Measurements from ENCODE around the gene ASB2. TPM values are rescaled to one million over a fixed set of nuclear protein-coding genes. Genes with fewer than 3 reads are reported as not detected.

The ASB2 gene
- total RNA-seq, 2 experiments from 2014 or later = 20.7 to 21.1 TPM

DNA sequence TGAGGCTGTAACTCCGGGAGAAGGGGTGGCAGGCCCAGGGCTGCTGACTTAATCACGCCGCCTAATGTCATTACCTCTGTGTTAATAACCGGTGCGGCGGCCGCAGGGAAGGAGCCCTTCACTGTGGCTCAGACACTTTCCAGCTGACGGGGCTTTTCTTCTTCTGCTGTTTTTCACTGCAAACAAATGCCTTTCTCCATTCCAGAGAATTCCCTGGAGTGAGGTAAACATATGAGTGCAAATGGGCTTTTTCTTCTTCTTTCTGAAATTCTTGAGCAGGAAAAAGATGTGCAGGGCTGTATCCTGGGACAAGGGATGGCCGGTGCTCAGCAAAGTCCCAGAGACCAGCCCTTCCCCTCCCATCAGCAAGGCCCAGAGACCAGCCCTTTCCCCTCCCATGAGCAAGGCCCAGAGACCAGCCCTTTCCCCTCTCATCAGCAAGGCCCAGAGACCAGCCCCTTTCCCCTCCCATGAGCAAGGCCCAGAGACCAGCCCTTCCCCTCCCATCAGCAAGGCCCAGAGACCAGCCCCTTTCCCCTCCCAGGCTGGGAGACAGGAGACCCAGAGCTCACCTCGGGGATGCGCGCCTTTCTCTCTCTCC lies 82.6 kb downstream of the ASB2 start:
- DNase-seq = no peak
- CTCF ChIA-PET = no interaction called here
- Mint-ChIP-seq H3K27ac (no peak overlapping the region), H3K36me3 (ENCODE audit: low read depth) (no peaks in the 10 kb centered on the region), H3K4me1 (no peaks in the 10 kb centered on the region), H3K9me3 (no peaks in the 10 kb centered on the region), H3K4me3 (no peak overlapping the region), H3K27me3 (peaks cover 11% of the 10 kb centered on the region)
- POLR2A ChIA-PET = no interaction called here

DNA sequence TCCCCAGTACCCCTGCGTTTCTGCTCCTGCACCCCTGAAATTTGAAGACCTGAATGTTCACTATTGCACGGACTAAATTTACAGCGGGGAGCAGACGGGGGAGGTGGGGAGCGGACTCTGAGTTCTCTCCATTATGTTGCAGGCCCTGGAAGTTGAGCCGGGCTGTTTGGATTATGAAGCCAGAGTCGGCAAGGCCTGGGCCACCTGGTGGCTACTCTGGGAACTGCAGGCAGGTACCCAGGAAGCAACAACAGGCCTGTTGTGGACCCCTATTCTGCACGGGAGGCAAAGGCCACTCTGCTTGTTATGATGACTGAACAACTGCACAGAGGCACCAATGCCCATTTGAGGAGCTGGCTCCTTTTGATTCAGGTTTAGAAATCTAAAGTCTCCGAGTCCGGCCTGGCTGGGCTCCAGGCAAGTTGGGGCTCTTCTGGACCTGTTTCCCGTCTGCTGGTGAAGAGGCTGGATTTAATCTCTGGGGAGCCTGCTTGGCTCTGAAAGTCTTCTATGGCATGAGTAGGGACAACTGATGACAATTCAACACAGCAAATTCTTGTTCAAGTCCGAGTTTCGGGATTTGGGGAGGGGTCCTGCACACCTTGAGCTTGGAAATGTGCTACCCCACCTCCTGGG lies 83.3 kb downstream of the ASB2 start:
- peaks cover 19% of the 10 kb centered on the region for H3K27me3 Mint-ChIP-seq
- no peaks in the 10 kb centered on the region for H3K4me1 Mint-ChIP-seq
- ChIA-PET POLR2A (no interaction called here), CTCF (no interaction called here)
- no peak overlapping the region for H3K27ac Mint-ChIP-seq
- no peaks in the 10 kb centered on the region for H3K9me3 Mint-ChIP-seq
- H3K36me3 Mint-ChIP-seq (ENCODE audit: low read depth) = no peaks in the 10 kb centered on the region
- DNase-seq = peak; percentile 71
- H3K4me3 Mint-ChIP-seq = no peak overlapping the region

DNA sequence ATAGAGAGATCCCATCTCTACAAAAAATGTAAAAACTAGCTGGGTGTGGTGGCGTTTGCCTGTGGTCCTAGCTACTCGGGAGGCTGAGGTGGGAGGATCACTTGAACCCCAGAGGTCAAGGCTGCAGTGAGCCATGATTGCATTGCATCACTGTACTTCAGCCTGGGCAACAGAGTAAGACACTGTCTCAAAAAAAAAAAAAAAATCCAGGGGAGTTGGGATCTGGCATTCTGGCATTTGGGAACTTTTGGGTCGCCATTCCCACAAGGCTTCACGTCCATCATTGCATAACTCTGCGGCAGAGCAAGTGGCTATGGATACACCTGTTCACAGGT lies 83.9 kb downstream of the ASB2 start:
- H3K27ac Mint-ChIP-seq = no peak overlapping the region
- ChIA-PET POLR2A (no interaction called here), CTCF (no interaction called here)

DNA sequence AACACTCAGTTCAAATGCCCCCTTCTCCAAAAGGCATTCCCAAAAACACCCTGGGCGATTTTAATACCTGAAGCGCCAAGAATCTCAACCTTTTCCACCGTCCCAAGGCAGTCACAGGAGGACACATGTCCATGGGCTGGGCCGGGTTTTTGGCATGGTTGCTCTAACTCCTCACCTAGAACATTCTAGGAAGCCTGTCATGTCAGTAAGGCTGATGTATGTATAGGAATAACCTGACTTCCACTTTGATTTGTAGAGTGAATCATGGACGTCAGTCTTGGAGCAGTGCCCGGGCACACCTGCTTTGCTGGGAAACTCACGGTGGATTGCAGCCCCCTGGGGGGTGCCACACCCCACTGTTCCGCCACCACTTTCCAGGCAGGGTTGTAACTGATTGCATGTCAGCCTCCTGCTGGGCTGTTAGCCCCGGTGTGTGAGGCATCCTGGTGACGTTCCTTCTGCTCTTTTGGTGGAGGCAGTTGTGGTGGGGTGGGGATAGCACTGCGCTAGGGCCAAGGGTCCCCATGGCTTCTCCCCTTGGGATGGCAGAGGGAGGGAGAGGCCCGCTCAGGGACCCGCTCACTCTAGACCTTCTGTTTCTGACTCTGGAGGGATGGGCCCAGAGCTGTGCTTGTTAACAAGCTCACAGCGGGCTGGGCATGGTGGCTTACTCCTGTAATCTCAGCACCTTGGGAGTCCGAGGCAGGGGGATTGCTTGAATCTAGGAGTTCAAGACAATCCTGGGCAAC lies 84.4 kb downstream of the ASB2 start:
- Mint-ChIP-seq H3K4me1 (no peaks in the 10 kb centered on the region), H3K27ac (no peak overlapping the region), H3K27me3 (peaks cover 22% of the 10 kb centered on the region), H3K36me3 (ENCODE audit: low read depth) (no peaks in the 10 kb centered on the region), H3K4me3 (no peak overlapping the region), H3K9me3 (no peaks in the 10 kb centered on the region)
- CTCF ChIA-PET = no interaction called here
- no peak for DNase-seq
- POLR2A ChIA-PET = no interaction called here

More for the DNA sequence above, 83.9 kb downstream of the ASB2 start:
- no peaks in the 10 kb centered on the region for H3K4me1 Mint-ChIP-seq
- H3K27me3 Mint-ChIP-seq = peaks cover 20% of the 10 kb centered on the region
- H3K4me3 Mint-ChIP-seq = no peak overlapping the region
- no peaks in the 10 kb centered on the region for H3K36me3 Mint-ChIP-seq (ENCODE audit: low read depth)
- no peaks in the 10 kb centered on the region for H3K9me3 Mint-ChIP-seq
- DNase-seq = no peak

DNA sequence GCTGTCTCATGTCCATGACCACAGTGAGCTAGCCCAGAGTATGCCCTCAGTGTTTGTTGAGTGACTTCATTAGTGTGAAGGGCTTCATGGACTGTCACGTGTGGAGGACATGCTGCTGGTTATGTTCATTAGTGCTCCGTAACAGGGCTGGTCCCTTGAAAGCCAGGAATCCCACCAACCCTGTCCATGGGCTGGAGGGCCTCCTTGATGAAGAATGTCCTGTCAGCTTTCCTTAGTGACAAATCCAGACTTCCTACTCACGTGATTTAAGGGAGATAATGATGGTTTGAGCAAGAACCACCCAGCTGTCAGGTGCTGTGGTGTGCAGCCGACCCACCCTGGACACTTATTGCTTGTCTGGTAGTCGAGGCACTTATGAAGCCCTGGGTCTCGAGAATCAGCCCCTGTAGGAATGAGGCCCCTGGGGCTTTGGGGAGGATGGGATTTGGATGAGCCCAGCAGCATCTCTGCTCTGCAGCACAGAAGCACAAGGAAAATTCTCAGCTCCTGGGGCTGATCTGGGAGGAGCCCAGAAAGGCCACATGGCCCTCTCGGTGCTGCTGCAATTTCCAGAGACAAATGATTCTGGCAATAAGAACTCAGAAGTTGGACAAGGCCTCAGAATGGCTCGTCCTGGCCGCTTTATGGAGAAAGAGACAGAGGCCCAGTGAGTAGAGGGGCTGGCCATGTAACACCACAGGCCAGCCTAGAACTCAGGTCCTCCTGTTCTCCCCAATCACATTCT lies 86.5 kb downstream of the ASB2 start:
- H3K27ac Mint-ChIP-seq = no peak overlapping the region
- no peaks in the 10 kb centered on the region for H3K36me3 Mint-ChIP-seq (ENCODE audit: low read depth)
- ChIA-PET CTCF (interaction anchor here (0.5 to 2.1 kb wide), 2 partner anchors 50 to 671 kb away, joined by 4 to 5 read pairs; no protein-coding TSS in a partner anchor), POLR2A (no interaction called here)
- H3K4me1 Mint-ChIP-seq = peaks cover 2% of the 10 kb centered on the region
- peaks cover 32% of the 10 kb centered on the region for H3K27me3 Mint-ChIP-seq
- no peak overlapping the region for H3K4me3 Mint-ChIP-seq
- DNase-seq = no peak
- H3K9me3 Mint-ChIP-seq = peaks cover 2% of the 10 kb centered on the region

DNA sequence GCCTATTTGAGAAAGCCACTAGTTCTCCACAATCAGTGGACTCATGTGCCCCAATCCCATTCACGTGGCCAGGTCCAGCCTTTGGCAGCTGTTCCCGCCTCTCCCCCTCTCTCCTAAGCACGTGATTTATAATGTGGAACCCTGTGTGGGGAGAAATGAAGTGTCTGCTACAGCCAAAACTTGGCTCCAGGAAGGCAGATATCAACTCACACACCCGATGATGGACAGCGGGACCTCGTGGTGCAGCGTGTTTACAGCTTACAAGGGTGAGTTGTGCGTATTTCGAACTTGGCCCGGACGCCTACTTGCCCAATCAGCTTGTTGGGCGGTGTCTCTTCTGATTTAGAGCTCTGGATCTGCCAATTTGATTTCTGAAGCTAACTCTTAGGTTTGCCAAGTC lies 87.4 kb downstream of the ASB2 start:
- Mint-ChIP-seq H3K27ac (no peak overlapping the region), H3K4me3 (no peak overlapping the region), H3K4me1 (peaks cover 7% of the 10 kb centered on the region), H3K9me3 (peaks cover 6% of the 10 kb centered on the region), H3K36me3 (ENCODE audit: low read depth) (no peaks in the 10 kb centered on the region), H3K27me3 (peaks cover 36% of the 10 kb centered on the region)
- ChIA-PET POLR2A (no interaction called here), CTCF (interaction anchor here (0.5 to 2.1 kb wide), 2 partner anchors 51 to 191 kb away, joined by 3 to 5 read pairs; no protein-coding TSS in a partner anchor)
- no peak for DNase-seq

DNA sequence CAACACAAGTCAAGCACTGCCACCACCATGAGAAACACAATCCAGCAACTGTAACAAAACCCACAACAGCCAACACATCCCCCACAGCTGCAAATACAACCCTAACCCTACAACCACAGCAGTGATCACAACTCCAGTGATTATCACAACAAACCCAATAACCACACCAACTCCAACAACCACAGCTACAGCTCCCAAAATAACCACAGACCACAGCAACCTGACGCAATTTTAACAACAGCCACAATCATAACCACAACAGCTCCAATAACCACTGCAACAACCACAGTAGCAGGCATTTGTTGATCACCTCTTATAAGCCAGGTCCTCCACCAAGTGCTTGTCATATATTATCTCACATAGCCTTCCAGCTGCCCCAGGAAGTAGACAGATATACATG lies 91.4 kb downstream of the ASB2 start:
- Mint-ChIP-seq H3K4me3 (no peak overlapping the region), H3K9me3 (peaks cover 6% of the 10 kb centered on the region), H3K4me1 (peaks cover 7% of the 10 kb centered on the region), H3K27ac (peak overlapping the region; percentile 17), H3K36me3 (ENCODE audit: low read depth) (no peaks in the 10 kb centered on the region), H3K27me3 (peaks cover 31% of the 10 kb centered on the region)
- no peak for DNase-seq
- POLR2A ChIA-PET = no interaction called here
- CTCF ChIA-PET = interaction anchor here (0.7 kb wide), 1 partner anchor 11 kb away, joined by 4 read pairs; no protein-coding TSS in a partner anchor

Small RNAs within 50 kb of the gene (microRNA-seq; reads per million reads assigned to microRNA genes)
- gene MIR4506 (ENCODE audit: borderline microRNAs expressed, borderline replicate concordance) = not detected

Other genes starting within 250 kb of the ASB2 start
- not detected for gene PRIMA1, start 188.1 kb downstream of the ASB2 start, total RNA-seq
- gene FAM181A, start 49.2 kb downstream of the ASB2 start, total RNA-seq = not detected
- gene CCDC197, start 20.7 kb upstream of the ASB2 start, total RNA-seq = not detected
- 1 to 10 TPM; 2.3 to 2.4 TPM for gene OTUB2, start 49.8 kb upstream of the ASB2 start, total RNA-seq
- gene DDX24, start 104.6 kb upstream of the ASB2 start, total RNA-seq = 100 to 1,000 TPM; 187 to 211 TPM
- gene IFI27L1, start 104.7 kb upstream of the ASB2 start, total RNA-seq = 10 to 100 TPM; 31.6 to 42.1 TPM
- gene IFI27, start 134.2 kb upstream of the ASB2 start, total RNA-seq = 100 to 1,000 TPM; 158 to 193 TPM
- gene IFI27L2, start 153.0 kb upstream of the ASB2 start, total RNA-seq = 10 to 100 TPM; 76.0 to 91.3 TPM
- 1 to 10 TPM; 3.0 to 3.7 TPM for gene PPP4R4, start 197.8 kb upstream of the ASB2 start, total RNA-seq